K562 (cell line): ENCODE results near the gene CAST. TPM values are rescaled to one million over a fixed set of nuclear protein-coding genes. Genes with fewer than 3 reads are reported as not detected.

Experiments used
- ATAC-seq: fragments of 200-7000 bp; cut with Tn5 transposase; 3 replicates; pipeline ENCODE4 v1.9.1; 2020; ENCODE audit warnings: moderate library complexity
- BruUV-seq: library from RNA; stranded (reverse); fragments of 400-500 nt; replicated peaks from 2 replicates; lab custom pipeline; 2021; lab: Mats Ljungman, UMichigan
- CTCF ChIA-PET: fragments of 300-600 bp; formaldehyde crosslinking; extraction: SDS; loops from one replicate; lab custom pipeline; 2021; ENCODE audit warnings: low intra/inter-chr PET ratio; lab: Yijun Ruan, JAX
- POLR2A ChIA-PET: fragments of 300-600, 350-650 bp; sonication (Branson Sonifier 250); formaldehyde crosslinking; extraction: SDS; loops from one replicate; lab custom pipeline; 2021; ENCODE audit warnings: antibody characterized with exemption, inconsistent platforms; lab: Yijun Ruan, JAX
- DNase-seq, 4 experiments: peaks; one replicate each; pipeline versions ENCODE4 v3.0.0 to v3.0.0-alpha.2; 2011 to 2018; ENCODE audit warnings: low spot score in 3 of 4, mixed read lengths in 3 of 4; ENCODE audit errors: extremely low read depth in 1 of 4
- FAIRE-seq: peaks from 2 replicates; lab custom pipeline; 2011; peaks lifted over from hg19 to GRCh38; lab: Jason Lieb, UNC
- H2AFZ ChIP-seq: 2 replicates; pipeline ENCODE4 v1.6.0; 2011; ENCODE audit warnings: low read depth, low read length, control low read depth, inconsistent platforms
- H3K27ac ChIP-seq: fragments of 200-600 bp; 3 replicates; pipeline ENCODE4 v1.8.0; 2011; ENCODE audit warnings: low read depth, mild to moderate bottlenecking, control low read depth, inconsistent platforms, low read length, moderate library complexity, mixed read lengths; ENCODE audit errors: extremely low read depth
- H3K27me3 ChIP-seq, 2 experiments: fragments of 300-600 bp in 1 of 2; 2 replicates in 1 of 2; 3 replicates in 1 of 2; pipeline versions ENCODE4 v1.6.0 to v1.8.0; 2011; ENCODE audit warnings: inconsistent platforms in 2 of 2, low read length in 2 of 2, mild to moderate bottlenecking in 1 of 2, mixed read lengths in 1 of 2, moderate library complexity in 1 of 2; ENCODE audit not compliant: control insufficient read depth in 2 of 2, insufficient read depth in 2 of 2
- H3K36me3 ChIP-seq: fragments of 300-600 bp; 3 replicates; pipeline ENCODE4 v1.8.0; 2011; ENCODE audit warnings: mild to moderate bottlenecking, low read length, inconsistent platforms; ENCODE audit not compliant: control insufficient read depth, insufficient read depth
- H3K4me1 ChIP-seq, 2 experiments: fragments of 200-600 bp in 1 of 2; replicated peaks in 1 of 2; 2 replicates in 1 of 2; 3 replicates in 1 of 2; pipeline versions ENCODE4 v1.5.1 to v1.8.0; 2011; ENCODE audit warnings: inconsistent platforms in 2 of 2, low read length in 2 of 2, mild to moderate bottlenecking in 1 of 2, mixed read lengths in 1 of 2, moderate library complexity in 1 of 2; ENCODE audit not compliant: control insufficient read depth in 2 of 2, insufficient read depth in 2 of 2
- H3K4me2 ChIP-seq: 2 replicates; pipeline ENCODE4 v1.6.1; 2011; ENCODE audit warnings: low read length, control low read depth, inconsistent platforms, mixed read lengths; ENCODE audit not compliant: insufficient read depth
- H3K4me3 ChIP-seq: fragments of 200-600 bp; sonication (generic), shearing (Covaris generic); 2 replicates; pipeline ENCODE4 v1.5.1; 2016; ENCODE audit warnings: control low read depth, inconsistent platforms
- H3K79me2 ChIP-seq: fragments of 200-600 bp; 3 replicates; pipeline ENCODE4 v1.8.0; 2011; ENCODE audit warnings: low read length, inconsistent platforms; ENCODE audit not compliant: control insufficient read depth, insufficient read depth
- H3K9ac ChIP-seq, 2 experiments: 2 replicates each; pipeline versions ENCODE4 v1.6.0 to v1.6.1; 2011; ENCODE audit warnings: low read depth in 2 of 2, low read length in 2 of 2, control low read depth in 1 of 2, inconsistent platforms in 1 of 2, mild to moderate bottlenecking in 1 of 2, mixed read lengths in 1 of 2; ENCODE audit not compliant: insufficient read depth in 1 of 2
- H3K9me1 ChIP-seq: one replicate; pipeline ENCODE4 v1.6.0; 2011; ENCODE audit warnings: inconsistent platforms, mild to moderate bottlenecking, low read length, moderate library complexity; ENCODE audit not compliant: control insufficient read depth, insufficient read depth
- H3K9me3 ChIP-seq: replicated peaks from 2 replicates; pipeline ENCODE4 v1.5.1; 2011; ENCODE audit warnings: low read depth, low read length, inconsistent platforms; ENCODE audit not compliant: control insufficient read depth, insufficient read depth
- H4K20me1 ChIP-seq: replicated peaks from 2 replicates; pipeline ENCODE4 v1.6.1; 2011; ENCODE audit warnings: low read length, inconsistent platforms, mixed read lengths; ENCODE audit not compliant: control insufficient read depth, insufficient read depth
- CXXC5 ChIP-seq: fragments of 250-450 bp; sonication (Bioruptor Pico); IDR thresholded peaks from 2 replicates; pipeline ENCODE4 v1.8.0; 2022; ENCODE audit warnings: inconsistent platforms, mild to moderate bottlenecking, moderate library complexity
- KAT2B ChIP-seq: IDR thresholded peaks from one replicate; pipeline ENCODE4 v1.6.1; 2012; ENCODE audit warnings: low read depth, mild to moderate bottlenecking, control low read depth, inconsistent platforms, low read length, moderate library complexity
- MCM7 ChIP-seq, 2 experiments: fragments of 450-650 bp; IDR thresholded peaks; 2 replicates each; pipeline ENCODE4 v1.6.1; 2016 to 2018
- MXI1 ChIP-seq: IDR thresholded peaks from 2 replicates; pipeline ENCODE4 v1.6.1; 2011; ENCODE audit warnings: low read depth, mild to moderate bottlenecking, improper control_type of control experiment, low read length
- RHOXF2B ChIP-seq: fragments of 250-450 bp; sonication (Bioruptor Pico); conservative IDR thresholded peaks from 2 replicates; pipeline ENCODE4 v1.5.1; 2021
- SAP30 ChIP-seq: fragments of 200-600 bp; sonication (generic); IDR thresholded peaks from 2 replicates; pipeline ENCODE4 v1.6.1; 2012; ENCODE audit warnings: borderline replicate concordance, low read depth, mild to moderate bottlenecking, moderate library complexity, low read length, control low read depth, inconsistent platforms; ENCODE audit not compliant: insufficient read depth, poor library complexity, severe bottlenecking
- WGBS: fragments of 100-300 bp; shearing (Covaris generic); methylation state at CpG from one replicate; pipeline ENCODE4 v1.1.6; 2016; ENCODE audit warnings: low coverage, mixed read lengths; ENCODE audit not compliant: insufficient coverage; ENCODE audit errors: missing lambda C conversion rate; 5-methylcytosine and 5-hydroxymethylcytosine counted together
- in situ Hi-C: fragments of 300-500 bp; cut with MboI; formaldehyde crosslinking; loops from 4 replicates; pipeline ENCODE4 v1.15.0; 2018; ENCODE audit warnings: inconsistent platforms, mixed read lengths
- intact Hi-C: fragments of 100-400 bp; cut with micrococcal nuclease; formaldehyde crosslinking; loops from 2 replicates; pipeline ENCODE4 v1.14.2; 2022
- polyA plus RNA-seq, 8 experiments: library from polyadenylated mRNA; depleted of rRNA in 4 of 8; stranded (reverse) in 5 of 8; unstranded in 3 of 8; fragments of >200 nt; fragmentation: Nextera tagmentation in 2 of 8; fragmentation: Illumina TruSeq in 1 of 8; extraction: Ambion mirVana in 2 of 8; extraction: Trizol in 1 of 8; gene quantifications; 2 replicates each; pipeline versions ENCODE4 v1.2.1 to v1.2.3, GENCODE V29; 2011 to 2014; ENCODE audit warnings: inconsistent platforms in 1 of 8, missing spikeins in 1 of 8
- total RNA-seq, 7 experiments: library from RNA; depleted of rRNA in 6 of 7; stranded (reverse); fragments of >200 nt in 6 of 7; fragmentation: Illumina TruSeq in 2 of 7; extraction: Trizol in 2 of 7; gene quantifications; 2 replicates each; pipeline versions ENCODE4 v1.2.1 to v1.2.3, GENCODE V29; 2011 to 2021; ENCODE audit warnings: low replicate concordance in 1 of 7
- TF ChIP-seq, protein P1 (sequence below), 2 experiments: IDR thresholded peaks; 2 replicates each; pipeline ENCODE4 v1.6.1; 2012; ENCODE audit warnings: improper control_type of control experiment in 2 of 2, low read depth in 2 of 2, low read length in 2 of 2, borderline replicate concordance in 1 of 2

CAST gene
- total and polyA plus RNA-seq, 9 of the 15 experiments (the other 6 are each of a cell fraction or from before 2014, with no cell fraction given) = 55.5 to 136 (median 86.1) TPM

DNA sequence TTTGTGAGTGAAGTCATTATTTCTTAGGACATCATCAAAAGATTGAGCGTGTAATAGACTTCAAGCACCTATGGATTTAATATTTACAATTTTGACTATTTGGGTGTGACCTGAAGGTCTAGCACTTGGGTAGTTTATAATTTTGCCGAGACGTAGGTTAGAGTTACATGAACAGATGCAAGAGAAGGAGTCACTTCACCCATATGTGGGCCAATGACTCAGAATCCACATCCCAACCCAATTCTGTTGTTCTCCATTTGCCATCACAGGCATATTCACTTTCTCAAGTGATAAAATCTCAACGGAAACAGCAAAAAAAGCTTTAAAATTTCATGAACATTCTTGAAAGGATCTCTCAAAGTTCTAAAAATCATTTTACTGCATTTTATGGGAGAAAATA lies 157.6 kb downstream of the CAST start (continued):
- TF ChIP-seq SAP30 = no peak
- TF ChIP-seq MCM7 (IDR thresholded peaks at IDR 0.05) = no peak
- TF ChIP-seq, protein P1, sequence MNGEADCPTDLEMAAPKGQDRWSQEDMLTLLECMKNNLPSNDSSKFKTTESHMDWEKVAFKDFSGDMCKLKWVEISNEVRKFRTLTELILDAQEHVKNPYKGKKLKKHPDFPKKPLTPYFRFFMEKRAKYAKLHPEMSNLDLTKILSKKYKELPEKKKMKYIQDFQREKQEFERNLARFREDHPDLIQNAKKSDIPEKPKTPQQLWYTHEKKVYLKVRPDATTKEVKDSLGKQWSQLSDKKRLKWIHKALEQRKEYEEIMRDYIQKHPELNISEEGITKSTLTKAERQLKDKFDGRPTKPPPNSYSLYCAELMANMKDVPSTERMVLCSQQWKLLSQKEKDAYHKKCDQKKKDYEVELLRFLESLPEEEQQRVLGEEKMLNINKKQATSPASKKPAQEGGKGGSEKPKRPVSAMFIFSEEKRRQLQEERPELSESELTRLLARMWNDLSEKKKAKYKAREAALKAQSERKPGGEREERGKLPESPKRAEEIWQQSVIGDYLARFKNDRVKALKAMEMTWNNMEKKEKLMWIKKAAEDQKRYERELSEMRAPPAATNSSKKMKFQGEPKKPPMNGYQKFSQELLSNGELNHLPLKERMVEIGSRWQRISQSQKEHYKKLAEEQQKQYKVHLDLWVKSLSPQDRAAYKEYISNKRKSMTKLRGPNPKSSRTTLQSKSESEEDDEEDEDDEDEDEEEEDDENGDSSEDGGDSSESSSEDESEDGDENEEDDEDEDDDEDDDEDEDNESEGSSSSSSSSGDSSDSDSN (IDR thresholded peaks at IDR 0.05; ENCODE audit: borderline replicate concordance in 1 of 2, low read depth in 2 of 2, low read length in 2 of 2) = no peak

DNA sequence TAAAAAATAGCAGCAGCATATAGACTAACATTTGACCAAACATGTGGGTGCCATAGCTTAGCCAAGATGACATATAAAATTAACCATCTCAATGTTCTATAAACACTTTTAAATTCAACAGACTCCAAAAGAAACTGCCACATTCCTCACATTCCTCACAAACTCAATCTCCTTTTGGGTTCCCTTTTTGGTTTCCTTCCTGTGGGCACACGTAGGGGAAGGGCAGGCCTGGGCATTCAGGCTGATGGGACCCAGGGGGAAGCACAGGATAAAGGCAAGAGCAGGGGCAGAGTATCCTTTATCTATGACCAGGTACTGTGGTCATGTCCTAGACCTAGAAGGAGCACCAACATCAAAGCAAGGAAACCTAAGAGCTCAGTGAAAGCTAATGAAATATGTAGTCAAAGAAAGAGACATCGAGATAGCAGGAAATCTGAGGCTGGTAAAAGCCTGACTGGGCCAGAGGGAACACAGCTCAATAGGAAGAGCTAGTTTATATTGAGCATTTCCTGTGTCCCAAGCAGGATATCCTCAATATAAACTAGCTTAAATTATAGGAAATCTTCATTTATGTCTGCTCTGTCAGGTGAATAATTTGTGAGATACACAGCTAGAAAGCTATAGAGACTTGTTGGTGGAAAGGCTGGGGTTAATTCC lies 159.2 kb downstream of the CAST start:
- no peak overlapping the region for H2AFZ ChIP-seq
- H3K79me2 ChIP-seq = no peaks in the 10 kb centered on the region
- DNase-seq (no peak), FAIRE-seq (no peak), ATAC-seq (no peak)
- no peak overlapping the region for H3K4me2 ChIP-seq
- H3K27ac ChIP-seq = no peak overlapping the region
- H3K9me3 ChIP-seq = no peaks in the 10 kb centered on the region
- TF ChIP-seq KAT2B = no peak
- no peak for TF ChIP-seq RHOXF2B (CRISPR knock-in tag)
- TF ChIP-seq MXI1 = no peak
- TF ChIP-seq CXXC5 (CRISPR knock-in tag) = no peak
- intact Hi-C loops (no loop called here), in situ Hi-C loops (no loop called here)
- H3K9me1 ChIP-seq = no peaks in the 10 kb centered on the region
- CTCF ChIA-PET = no interaction called here
- no peak overlapping the region for H3K9ac ChIP-seq
- H3K36me3 ChIP-seq = no peaks in the 10 kb centered on the region
- no TSS peak for BruUV-seq
- peaks cover 0 to under 1% of the 10 kb centered on the region in 2 experiments; a peak in 1 of 5 replicates for H3K4me1 ChIP-seq
- 4% methylated on average over 2 of the region's 2 CpGs for WGBS
- no peaks in the 10 kb centered on the region for H4K20me1 ChIP-seq
- POLR2A ChIA-PET = interaction anchor here (0.5 to 3.6 kb wide), 3 partner anchors 9 to 371 kb away, joined by 3 to 21 read pairs (median 4); partner anchors contain the start of gene ERAP1
- H3K27me3 ChIP-seq = no peaks in the 10 kb centered on the region
- H3K4me3 ChIP-seq = no peak overlapping the region
